Stimulated activated CD8-positive, alpha-beta memory T cell treated with anti-CD3 and anti-CD28 coated beads, Interleukin-4, amount 100 ng/mL, for 24 hours (primary cell): ENCODE results near the gene HOXB4.

Experiments
- DNase-seq: peaks from one replicate; pipeline ENCODE4 v3.0.0-alpha.2; 2020; ENCODE audit warnings: low read depth

Gene HOXB4

GRCh38 chr17:48559122-48559839, 18.9 kb downstream of the HOXB4 start:
- DNase-seq: no peak

- no peak for DNase-seq
These were observed 19.4 kb downstream of the HOXB4 start for GRCh38 chr17:48558831-48559121.

GRCh38 chr17:48558057-48558830, 19.9 kb downstream of the HOXB4 start:
- no peak for DNase-seq

GRCh38 chr17:48556576-48557401, 21.4 kb downstream of the HOXB4 start:
- no peak for DNase-seq

GRCh38 chr17:48556229-48556575, 21.9 kb downstream of the HOXB4 start:
- no peak for DNase-seq

GRCh38 chr17:48555258-48556228, 22.6 kb downstream of the HOXB4 start:
- DNase-seq: no peak

GRCh38 chr17:48554412-48555257, 23.5 kb downstream of the HOXB4 start:
- no peak for DNase-seq

- no peak for DNase-seq
These were observed 24.3 kb downstream of the HOXB4 start for GRCh38 chr17:48553826-48554225.

GRCh38 chr17:48553190-48553547, 25.0 kb downstream of the HOXB4 start:
- no peak for DNase-seq

- no peak for DNase-seq
These were observed 25.5 kb downstream of the HOXB4 start for GRCh38 chr17:48552466-48553189.

GRCh38 chr17:48551596-48552465, 26.3 kb downstream of the HOXB4 start:
- DNase-seq: no peak

- DNase-seq: no peak
These were observed 27.0 kb downstream of the HOXB4 start for GRCh38 chr17:48551214-48551555.

- DNase-seq: no peak
These were observed 27.5 kb downstream of the HOXB4 start for GRCh38 chr17:48550502-48551213.

GRCh38 chr17:48549914-48550501, 28.1 kb downstream of the HOXB4 start:
- no peak for DNase-seq

- no peak for DNase-seq
These were observed 28.9 kb downstream of the HOXB4 start for GRCh38 chr17:48549281-48549630.

- DNase-seq: no peak
These were observed 29.4 kb downstream of the HOXB4 start for GRCh38 chr17:48548523-48549280.

- no peak for DNase-seq
These were observed 30.2 kb downstream of the HOXB4 start for GRCh38 chr17:48547808-48548522.
